Right atrium auricular region (tissue), 2 donors: ENCODE results near the gene PDSS2. TPM values are rescaled to one million over a fixed set of nuclear protein-coding genes. Genes with fewer than 3 reads are reported as not detected.

ENCODE experiments used
- DNase-seq: peaks from one replicate; pipeline ENCODE4 v3.0.0-alpha.2; 2019; ENCODE audit warnings: low spot score
- H3K27ac ChIP-seq, 2 donors: fragments of 200-600 bp; sonication (generic); 1 replicate in 1 of 2; 2 replicates in 1 of 2; pipeline ENCODE4 v1.5.1; 2016 to 2019
- H3K27me3 ChIP-seq, 2 donors: fragments of 200-600 bp; sonication (generic); one replicate each; pipeline versions ENCODE4 v1.5.1 to v1.6.0; 2017 to 2019
- H3K36me3 ChIP-seq: fragments of 200-600 bp; sonication (generic); one replicate; pipeline ENCODE4 v1.5.1; 2016
- H3K4me1 ChIP-seq, 2 donors: fragments of 200-600 bp; sonication (generic); one replicate each; pipeline versions ENCODE4 v1.5.1 to v1.6.0; 2017 to 2019
- H3K4me3 ChIP-seq, 2 donors: fragments of 200-600 bp; sonication (generic); 1 replicate in 1 of 2; 2 replicates in 1 of 2; pipeline ENCODE4 v1.5.1; 2017 to 2019; ENCODE audit warnings: mild to moderate bottlenecking in 1 of 2, moderate library complexity in 1 of 2
- H3K9me3 ChIP-seq, 2 donors: fragments of 200-600 bp; sonication (generic); one replicate each; pipeline ENCODE4 v1.5.1; 2019
- CTCF ChIP-seq, 2 donors: fragments of 200-600 bp; sonication (generic); IDR thresholded peaks; one replicate each; pipeline ENCODE4 v1.5.1; 2019; ENCODE audit warnings: antibody characterized with exemption in 2 of 2
- total RNA-seq, 2 donors: library from RNA; depleted of rRNA; stranded (reverse); fragments of >200 nt; gene quantifications; one replicate each; pipeline ENCODE4 v1.1.0, GENCODE V29; 2016

The PDSS2 gene
- total RNA-seq, 2 donors from 2014 or later = 8.8 to 18.2 TPM

GRCh38 chr6:107401573-107401972, 57.8 kb downstream of the PDSS2 start:
- H3K4me1 ChIP-seq = no peaks in the 10 kb centered on the region

GRCh38 chr6:107400616-107401147, 58.7 kb downstream of the PDSS2 start:
- no peak for TF ChIP-seq CTCF (IDR thresholded peaks at IDR 0.05)
- DNase-seq = no peak
- H3K4me1 ChIP-seq = no peaks in the 10 kb centered on the region
- no peak overlapping the region for H3K4me3 ChIP-seq
- no peaks in the 10 kb centered on the region for H3K36me3 ChIP-seq
- peaks cover 0 to 32% of the 10 kb centered on the region in 2 donors for H3K9me3 ChIP-seq
- no peak overlapping the region for H3K27ac ChIP-seq
- H3K27me3 ChIP-seq = no peaks in the 10 kb centered on the region

More at GRCh38 chr6:107401573-107401972, 57.8 kb downstream of the PDSS2 start:
- Histone ChIP-seq H3K9me3 (peaks cover 0 to 32% of the 10 kb centered on the region in 2 donors), H3K4me3 (no peak overlapping the region), H3K27me3 (no peaks in the 10 kb centered on the region), H3K36me3 (no peaks in the 10 kb centered on the region), H3K27ac (no peak overlapping the region)
- no peak for DNase-seq
- no peak for TF ChIP-seq CTCF (IDR thresholded peaks at IDR 0.05)

- Histone ChIP-seq H3K27ac (no peak overlapping the region), H3K36me3 (no peaks in the 10 kb centered on the region), H3K4me1 (no peaks in the 10 kb centered on the region), H3K9me3 (peaks cover 0 to 37% of the 10 kb centered on the region in 2 donors), H3K4me3 (no peak overlapping the region), H3K27me3 (no peaks in the 10 kb centered on the region)
- DNase-seq = no peak
- TF ChIP-seq CTCF (IDR thresholded peaks at IDR 0.05) = no peak
Observed at GRCh38 chr6:107399935-107400334, 59.4 kb downstream of the PDSS2 start.

- no peak for TF ChIP-seq CTCF (IDR thresholded peaks at IDR 0.05)
- no peaks in the 10 kb centered on the region for H3K4me1 ChIP-seq
- peaks cover 0 to 35% of the 10 kb centered on the region in 2 donors for H3K9me3 ChIP-seq
- no peak overlapping the region for H3K4me3 ChIP-seq
- no peak for DNase-seq
- H3K36me3 ChIP-seq = no peaks in the 10 kb centered on the region
- H3K27ac ChIP-seq = no peak overlapping the region
- H3K27me3 ChIP-seq = no peaks in the 10 kb centered on the region
Observed at GRCh38 chr6:107398001-107398400, 61.4 kb downstream of the PDSS2 start.

- Histone ChIP-seq H3K27me3 (no peaks in the 10 kb centered on the region), H3K9me3 (peaks cover 0 to 24% of the 10 kb centered on the region in 2 donors), H3K4me3 (no peak overlapping the region), H3K36me3 (no peaks in the 10 kb centered on the region), H3K27ac (no peak overlapping the region), H3K4me1 (no peaks in the 10 kb centered on the region)
- no peak for DNase-seq
- no peak for TF ChIP-seq CTCF (IDR thresholded peaks at IDR 0.05)
Observed at GRCh38 chr6:107396211-107396610, 63.2 kb downstream of the PDSS2 start.

- H3K36me3 ChIP-seq = no peaks in the 10 kb centered on the region
- no peak for DNase-seq
Observed at GRCh38 chr6:107392069-107392468, 67.3 kb downstream of the PDSS2 start.

More at GRCh38 chr6:107392069-107392468, 67.3 kb downstream of the PDSS2 start:
- Histone ChIP-seq H3K27ac (no peak overlapping the region), H3K4me3 (no peak overlapping the region), H3K27me3 (no peaks in the 10 kb centered on the region), H3K9me3 (peaks cover 0 to 20% of the 10 kb centered on the region in 2 donors), H3K4me1 (no peaks in the 10 kb centered on the region)
- TF ChIP-seq CTCF (IDR thresholded peaks at IDR 0.05) = no peak
